IMR-90 (cell line): ENCODE results near the gene COG2. TPM values are rescaled to one million over a fixed set of nuclear protein-coding genes. Genes with fewer than 3 reads are reported as not detected.

Source experiments
- ATAC-seq: fragments of 200-7000 bp; cut with Tn5 transposase; 2 replicates; pipeline ENCODE4 v1.9.1; 2020; ENCODE audit warnings: low read depth, mild to moderate bottlenecking, moderate library complexity
- BruUV-seq: library from RNA; stranded (reverse); fragments of 400-500 nt; replicated peaks from 2 replicates; lab custom pipeline; 2021; lab: Mats Ljungman, UMichigan
- CTCF ChIA-PET: fragments of 300-600 bp; formaldehyde crosslinking; extraction: SDS; loops from one replicate; lab custom pipeline; 2021; ENCODE audit warnings: antibody characterized with exemption; lab: Yijun Ruan, JAX
- POLR2A ChIA-PET: fragments of 300-600 bp; sonication (Branson Sonifier 250); formaldehyde crosslinking; loops from one replicate; lab custom pipeline; 2022; ENCODE audit warnings: antibody characterized with exemption; ENCODE audit not compliant: unreplicated experiment; lab: Charles Lee
- DNase-seq: peaks from one replicate; pipeline ENCODE4 v3.0.0; 2013
- H2AFZ ChIP-seq: replicated peaks from 2 replicates; pipeline ENCODE3; 2013; ENCODE audit warnings: low read length, mild to moderate bottlenecking; ENCODE audit not compliant: poor library complexity
- H2AK5ac ChIP-seq: 2 replicates; pipeline ENCODE4 v1.6.1; 2013; ENCODE audit warnings: low read depth, low read length, inconsistent platforms
- H2AK9ac ChIP-seq: replicated peaks from 2 replicates; pipeline ENCODE3; 2013; ENCODE audit warnings: mild to moderate bottlenecking, low read depth, low read length, moderate library complexity; ENCODE audit not compliant: poor library complexity
- H2BK120ac ChIP-seq: 2 replicates; pipeline ENCODE4 v1.6.1; 2013; ENCODE audit warnings: low read depth, low read length, inconsistent platforms
- H2BK15ac ChIP-seq: 3 replicates; pipeline ENCODE4 v1.6.1; 2013; ENCODE audit warnings: low read depth, low read length, inconsistent platforms
- H2BK20ac ChIP-seq: 2 replicates; pipeline ENCODE4 v1.6.1; 2013; ENCODE audit warnings: low read depth, mild to moderate bottlenecking, inconsistent platforms, low read length, moderate library complexity
- H2BK5ac ChIP-seq: 2 replicates; pipeline ENCODE4 v1.6.1; 2013; ENCODE audit warnings: mild to moderate bottlenecking, low read depth, low read length, inconsistent platforms; ENCODE audit not compliant: poor library complexity, severe bottlenecking
- H3K14ac ChIP-seq: replicated peaks from 2 replicates; pipeline ENCODE4 v1.6.1; 2013; ENCODE audit warnings: low read depth, low read length, inconsistent platforms
- H3K18ac ChIP-seq: 2 replicates; pipeline ENCODE4 v1.6.1; 2013; ENCODE audit warnings: low read depth, low read length, control low read depth
- H3K23ac ChIP-seq: 2 replicates; pipeline ENCODE4 v1.6.1; 2013; ENCODE audit warnings: low read depth, low read length, inconsistent platforms
- H3K27ac ChIP-seq: 2 replicates; pipeline ENCODE4 v1.5.1; 2013; ENCODE audit warnings: mild to moderate bottlenecking, control low read depth, low read length; ENCODE audit not compliant: insufficient read depth
- H3K27me3 ChIP-seq: 2 replicates; pipeline ENCODE4 v1.6.1; 2013; ENCODE audit warnings: low read length; ENCODE audit not compliant: control insufficient read depth, insufficient read depth
- H3K36me3 ChIP-seq: 2 replicates; pipeline ENCODE4 v1.6.1; 2013; ENCODE audit warnings: low read length, mixed read lengths; ENCODE audit not compliant: control insufficient read depth, insufficient read depth
- H3K4ac ChIP-seq: 2 replicates; pipeline ENCODE4 v1.6.1; 2013; ENCODE audit warnings: low read depth, low read length, inconsistent platforms
- H3K4me1 ChIP-seq: 2 replicates; pipeline ENCODE4 v1.6.1; 2013; ENCODE audit warnings: low read length, mixed read lengths; ENCODE audit not compliant: control insufficient read depth, insufficient read depth
- H3K4me2 ChIP-seq: 2 replicates; pipeline ENCODE4 v1.6.1; 2013; ENCODE audit warnings: low read depth, mild to moderate bottlenecking, control low read depth, low read length, moderate library complexity
- H3K4me3 ChIP-seq: 2 replicates; pipeline ENCODE4 v1.5.1; 2013; ENCODE audit warnings: low read depth, mild to moderate bottlenecking, control low read depth, low read length, moderate library complexity; ENCODE audit not compliant: insufficient read depth
- H3K56ac ChIP-seq: 2 replicates; pipeline ENCODE4 v1.6.1; 2013; ENCODE audit warnings: low read length, inconsistent platforms; ENCODE audit not compliant: insufficient read depth; ENCODE audit errors: extremely low read depth
- H3K79me1 ChIP-seq, 2 experiments: 2 replicates each; pipeline ENCODE4 v1.6.1; 2013; ENCODE audit warnings: low read length in 2 of 2, inconsistent platforms in 1 of 2, low read depth in 1 of 2
- H3K9ac ChIP-seq: 2 replicates; pipeline ENCODE4 v1.6.1; 2013; ENCODE audit warnings: low read depth, low read length, control low read depth
- H3K9me1 ChIP-seq: 2 replicates; pipeline ENCODE4 v1.6.1; 2013; ENCODE audit warnings: low read length, inconsistent platforms; ENCODE audit not compliant: insufficient read depth
- H3K9me3 ChIP-seq: 2 replicates; pipeline ENCODE4 v1.6.1; 2013; ENCODE audit warnings: low read length; ENCODE audit not compliant: control insufficient read depth, insufficient read depth
- H4K20me1 ChIP-seq: 2 replicates; pipeline ENCODE4 v1.6.1; 2013; ENCODE audit warnings: low read length, inconsistent platforms; ENCODE audit not compliant: insufficient read depth
- H4K5ac ChIP-seq: 2 replicates; pipeline ENCODE4 v1.6.1; 2013; ENCODE audit warnings: mild to moderate bottlenecking, low read depth, low read length, control low read depth
- H4K8ac ChIP-seq, 2 experiments: 2 replicates each; pipeline ENCODE4 v1.6.1; 2013; ENCODE audit warnings: low read depth in 2 of 2, low read length in 2 of 2, control low read depth in 1 of 2, inconsistent platforms in 1 of 2
- H4K91ac ChIP-seq: 2 replicates; pipeline ENCODE4 v1.6.1; 2013; ENCODE audit warnings: low read depth, low read length, inconsistent platforms; ENCODE audit not compliant: insufficient read depth
- MAFK ChIP-seq: IDR thresholded peaks from 2 replicates; pipeline ENCODE4 v1.6.1; 2012; ENCODE audit warnings: low read depth, low read length, improper control_type of control experiment
- NFE2L2 ChIP-seq: fragments of 150-350 bp; IDR thresholded peaks from 2 replicates; pipeline ENCODE4 v1.6.1; 2016; ENCODE audit warnings: low read depth, mild to moderate bottlenecking, low read length
- WGBS, 2 experiments: methylation state at CpG; one replicate each; pipeline versions ENCODE4 v1.1.5 to v1.1.7; 2013; ENCODE audit warnings: missing lambda C conversion rate in 2 of 2; ENCODE audit not compliant: insufficient read length in 1 of 2; ENCODE audit errors: extremely low coverage in 2 of 2; 5-methylcytosine and 5-hydroxymethylcytosine counted together
- dilution Hi-C: fragments of 300-500 bp; cut with HindIII; formaldehyde crosslinking; loops from one replicate; pipeline ENCODE4 v1.14.3; 2018; ENCODE audit warnings: low sequenced_read_pairs; ENCODE audit not compliant: unreplicated experiment
- in situ Hi-C: fragments of 300-500 bp; cut with MboI; formaldehyde crosslinking; loops from 3 replicates; pipeline ENCODE4 v1.14.3; 2019; ENCODE audit warnings: low sequenced_read_pairs, inconsistent platforms, mixed read lengths
- intact Hi-C: fragments of 100-400 bp; cut with micrococcal nuclease; formaldehyde crosslinking; loops from 2 replicates; pipeline ENCODE4 v1.10.0; 2022
- polyA plus RNA-seq, 3 experiments: library from polyadenylated mRNA; depleted of rRNA; stranded (reverse); fragments of >200 nt; gene quantifications; 2 replicates each; pipeline ENCODE4 v1.2.3, GENCODE V29; 2012; ENCODE audit warnings: low replicate concordance in 1 of 3
- total RNA-seq: library from RNA; depleted of rRNA; stranded (reverse); fragments of >200 nt; gene quantifications from 2 replicates; pipeline ENCODE4 v1.2.3, GENCODE V29; 2012
- TF ChIP-seq, protein P1 (sequence below): fragments of 150-350 bp; IDR thresholded peaks from 2 replicates; pipeline ENCODE4 v1.6.1; 2017; ENCODE audit warnings: mild to moderate bottlenecking, antibody characterized with exemption, low read length, low read depth

Gene COG2
- total and polyA plus RNA-seq, 2 of the 4 experiments (the other 2 are of a cell fraction), result 9.1 to 16.7 TPM

DNA sequence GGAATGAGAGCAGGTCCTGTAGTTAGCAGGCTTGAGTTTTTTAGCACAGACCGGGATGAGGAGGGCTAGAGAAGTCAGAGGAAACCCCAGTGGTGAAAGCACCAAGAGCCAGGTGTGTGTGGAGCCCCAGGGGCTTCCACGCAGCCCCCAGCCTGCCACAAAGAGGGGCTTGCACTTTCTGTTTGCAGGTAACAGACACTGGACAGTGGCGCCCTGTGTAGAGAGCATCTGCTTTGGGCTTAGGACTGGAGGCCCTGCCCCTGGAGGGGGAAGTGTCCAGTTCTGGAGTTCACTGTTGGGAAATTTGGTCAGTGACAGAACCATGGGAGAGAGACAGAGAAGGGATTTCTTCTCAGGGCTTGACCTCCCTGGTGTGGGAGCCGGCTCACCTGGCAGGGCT lies 52.2 kb downstream of the COG2 start:
- H4K20me1 ChIP-seq, result no peaks in the 10 kb centered on the region; the same call in 1 of the 2 replicates

More for the DNA sequence above, 52.2 kb downstream of the COG2 start:
- WGBS, 2 experiments, result no CpG with 5 or more reads among the region's 4 CpGs
- ATAC-seq, result no peak
- ChIA-PET CTCF (no interaction called here), POLR2A (no interaction called here)
- H3K4me3 ChIP-seq, result no peak overlapping the region
- no peak overlapping the region for H2BK5ac ChIP-seq
- no TSS peak for BruUV-seq
- no peak overlapping the region for H3K27ac ChIP-seq
- no peak overlapping the region for H2AK9ac ChIP-seq
- intact Hi-C loops (no loop called here), in situ Hi-C loops (no loop called here), dilution Hi-C loops (no loop called here)
- H3K23ac ChIP-seq, result no peak overlapping the region
- H3K4me1 ChIP-seq, result peaks cover 2% of the 10 kb centered on the region; the same call in 1 of the 2 replicates
- DNase-seq, result no peak
- H2BK20ac ChIP-seq, result no peak overlapping the region
- no peak overlapping the region for H4K8ac ChIP-seq
- no peaks in the 10 kb centered on the region for H3K9me1 ChIP-seq
- no peak overlapping the region for H3K18ac ChIP-seq
- no peak overlapping the region for H3K56ac ChIP-seq
- TF ChIP-seq NFE2L2 (no peak), MAFK (no peak)
- TF ChIP-seq, protein P1, sequence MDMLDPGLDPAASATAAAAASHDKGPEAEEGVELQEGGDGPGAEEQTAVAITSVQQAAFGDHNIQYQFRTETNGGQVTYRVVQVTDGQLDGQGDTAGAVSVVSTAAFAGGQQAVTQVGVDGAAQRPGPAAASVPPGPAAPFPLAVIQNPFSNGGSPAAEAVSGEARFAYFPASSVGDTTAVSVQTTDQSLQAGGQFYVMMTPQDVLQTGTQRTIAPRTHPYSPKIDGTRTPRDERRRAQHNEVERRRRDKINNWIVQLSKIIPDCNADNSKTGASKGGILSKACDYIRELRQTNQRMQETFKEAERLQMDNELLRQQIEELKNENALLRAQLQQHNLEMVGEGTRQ, result no peak
- no peak overlapping the region for H4K91ac ChIP-seq
- no peak overlapping the region for H3K4me2 ChIP-seq
- H3K4ac ChIP-seq, result no peak overlapping the region
- no peak overlapping the region for H2BK120ac ChIP-seq
- no peaks in the 10 kb centered on the region for H3K9me3 ChIP-seq
- H3K14ac ChIP-seq, result no peak overlapping the region
- no peak overlapping the region for H2AK5ac ChIP-seq
- no peaks in the 10 kb centered on the region for H3K79me1 ChIP-seq
- H2AFZ ChIP-seq, result no peak overlapping the region
- H2BK15ac ChIP-seq, result no peak overlapping the region
- no peak overlapping the region for H4K5ac ChIP-seq
- peaks cover 30% of the 10 kb centered on the region for H3K36me3 ChIP-seq
- no peaks in the 10 kb centered on the region for H3K27me3 ChIP-seq
- H3K9ac ChIP-seq, result no peak overlapping the region
